CD4-positive, CD25-positive, alpha-beta regulatory T cell (primary cell): ENCODE measurements around the gene ATP6V0E1. TPM values are rescaled to one million over a fixed set of nuclear protein-coding genes. Genes with fewer than 3 reads are reported as not detected.

Source experiments
- ATAC-seq, 2 donors: fragments of 150-1000 bp; cut with Tn5 transposase; one replicate each; pipeline ENCODE4 v1.10.0; 2021; ENCODE audit warnings: low read depth in 2 of 2, moderate number of reproducible peaks in 2 of 2, moderate library complexity in 1 of 2
- DNase-seq, 3 donors: peaks; one replicate each; pipeline versions ENCODE4 v3.0.0 to v3.0.0-alpha.2; 2012 to 2022; ENCODE audit warnings: mixed read lengths in 1 of 3
- H3K27ac ChIP-seq: one replicate; pipeline ENCODE4 v1.7.0; 2013; ENCODE audit warnings: mild to moderate bottlenecking, low read length; ENCODE audit not compliant: insufficient read depth, poor library complexity, severe bottlenecking
- H3K27me3 ChIP-seq: one replicate; pipeline ENCODE4 v1.7.0; 2013; ENCODE audit warnings: low read length; ENCODE audit not compliant: control insufficient read depth, insufficient read depth
- H3K36me3 ChIP-seq: one replicate; pipeline ENCODE4 v1.7.0; 2013; ENCODE audit warnings: mild to moderate bottlenecking, low read length, moderate library complexity; ENCODE audit not compliant: control insufficient read depth, insufficient read depth
- H3K4me1 ChIP-seq: 2 replicates; pipeline ENCODE4 v1.7.0; 2013; ENCODE audit warnings: mild to moderate bottlenecking, low read length; ENCODE audit not compliant: insufficient read depth, control insufficient read depth, poor library complexity, severe bottlenecking
- H3K4me3 ChIP-seq: one replicate; pipeline ENCODE4 v1.7.0; 2013; ENCODE audit warnings: low read depth, mild to moderate bottlenecking, low read length, moderate library complexity
- H3K9me3 ChIP-seq, 2 experiments: 1 replicate in 1 of 2; 2 replicates in 1 of 2; pipeline ENCODE4 v1.7.0; 2013; ENCODE audit warnings: low read length in 2 of 2, mild to moderate bottlenecking in 1 of 2, moderate library complexity in 1 of 2; ENCODE audit not compliant: control insufficient read depth in 2 of 2
- H3K27ac Mint-ChIP-seq, 3 donors: one replicate each; pipeline ENCODE4 v1.8.0; 2020 to 2022; ENCODE audit warnings: mild to moderate bottlenecking in 3 of 3, mixed read lengths in 3 of 3, moderate library complexity in 2 of 3
- H3K27me3 Mint-ChIP-seq: one replicate; pipeline ENCODE4 v1.8.0; 2022; ENCODE audit warnings: mild to moderate bottlenecking, mixed read lengths
- H3K36me3 Mint-ChIP-seq: one replicate; pipeline ENCODE4 v1.8.0; 2020; ENCODE audit warnings: mixed read lengths
- H3K4me1 Mint-ChIP-seq, 4 donors: one replicate each; pipeline ENCODE4 v1.8.0; 2020 to 2022; ENCODE audit warnings: mixed read lengths in 4 of 4, mild to moderate bottlenecking in 1 of 4
- H3K4me3 Mint-ChIP-seq, 4 donors: one replicate each; pipeline ENCODE4 v1.8.0; 2020 to 2022; ENCODE audit warnings: mild to moderate bottlenecking in 4 of 4, mixed read lengths in 4 of 4, moderate library complexity in 3 of 4
- H3K9me3 Mint-ChIP-seq, 7 donors: one replicate each; pipeline ENCODE4 v1.8.0; 2020 to 2022; ENCODE audit warnings: mixed read lengths in 7 of 7, mild to moderate bottlenecking in 3 of 7, moderate library complexity in 2 of 7
- polyA plus RNA-seq, 4 donors: library from polyadenylated mRNA; unstranded; fragments of 300-500 nt; fragmentation: Illumina TruSeq; gene quantifications; one replicate each; pipeline ENCODE4 v1.2.3, GENCODE V29; 2021
- total RNA-seq: library from RNA; stranded (reverse); gene quantifications from one replicate; pipeline ENCODE4 v1.2.3, GENCODE V29; 2022

Gene ATP6V0E1
- total and polyA plus RNA-seq, 5 donors from 2014 or later: 106 to 691 (median 499) TPM

DNA sequence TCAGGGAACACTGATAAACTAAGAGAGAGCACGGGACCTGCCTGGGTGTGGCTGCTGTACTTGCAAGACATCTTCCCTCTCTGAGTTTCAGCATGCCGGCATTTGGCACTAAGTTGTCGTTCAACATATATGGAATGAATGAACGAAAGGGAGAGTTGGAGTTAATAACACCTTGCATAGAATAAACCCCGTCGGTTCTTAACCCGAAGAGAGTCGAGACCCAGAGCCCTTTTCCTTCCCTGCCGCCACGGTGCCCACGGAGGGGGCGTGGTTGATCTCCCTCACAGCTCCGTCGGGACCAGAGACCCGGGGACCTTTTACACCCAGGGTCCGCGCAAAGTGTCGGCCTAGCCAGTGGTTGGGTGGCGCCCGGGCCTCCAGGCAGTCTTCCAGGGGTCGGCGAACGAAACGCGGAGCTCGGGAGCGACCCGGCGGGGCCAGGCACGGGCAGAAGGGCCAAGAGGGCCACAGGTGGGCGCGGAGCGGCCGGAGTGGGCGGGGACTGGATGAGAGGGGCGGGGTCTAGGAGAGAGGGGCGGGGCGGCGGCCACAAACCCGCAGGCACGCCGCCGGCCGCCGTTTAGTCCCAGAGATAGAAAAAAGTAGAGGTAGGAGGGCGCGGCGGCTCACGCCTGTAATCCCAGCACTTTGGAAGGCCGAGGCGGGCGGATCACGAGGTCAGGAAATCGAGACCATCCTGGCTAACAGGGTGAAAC is 25.1 kb upstream of the ATP6V0E1 start:
- Mint-ChIP-seq H3K9me3 (no peaks in the 10 kb centered on the region), H3K4me1 (peaks cover 4 to 28% (median 21%) of the 10 kb centered on the region in 4 donors), H3K27ac (peak overlapping the region; percentile 97 to 98 (median 97)), H3K4me3 (peak overlapping the region; percentile 93 to 99 (median 98)), H3K27me3 (peaks cover 7% of the 10 kb centered on the region), H3K36me3 (peaks cover 8% of the 10 kb centered on the region)
- Histone ChIP-seq H3K4me3 (peak overlapping the region; percentile 66), H3K27me3 (no peaks in the 10 kb centered on the region), H3K36me3 (no peaks in the 10 kb centered on the region), H3K4me1 (peaks cover 18% of the 10 kb centered on the region), H3K9me3 (no peaks in the 10 kb centered on the region), H3K27ac (peak overlapping the region; percentile 80)
- ATAC-seq (peak; percentile 64 to 65), DNase-seq (peak; percentile 27 to 73 (median 55))

GRCh38 chr5:172959824-172960799 is 23.5 kb upstream of the ATP6V0E1 start:
- Mint-ChIP-seq H3K4me3 (peak overlapping the region; percentile 93 to 99 (median 98)), H3K27me3 (peaks cover 7% of the 10 kb centered on the region), H3K9me3 (no peaks in the 10 kb centered on the region), H3K27ac (peak overlapping the region; percentile 97 to 98 (median 97)), H3K4me1 (peaks cover 4 to 28% (median 18%) of the 10 kb centered on the region in 4 donors), H3K36me3 (peaks cover 13% of the 10 kb centered on the region)
- Histone ChIP-seq H3K4me3 (peak overlapping the region; percentile 91), H3K4me1 (peaks cover 18% of the 10 kb centered on the region), H3K27ac (peak overlapping the region; percentile 80), H3K9me3 (no peaks in the 10 kb centered on the region), H3K36me3 (peaks cover 2% of the 10 kb centered on the region), H3K27me3 (no peaks in the 10 kb centered on the region)
- ATAC-seq (no peak), DNase-seq (no peak)

DNA sequence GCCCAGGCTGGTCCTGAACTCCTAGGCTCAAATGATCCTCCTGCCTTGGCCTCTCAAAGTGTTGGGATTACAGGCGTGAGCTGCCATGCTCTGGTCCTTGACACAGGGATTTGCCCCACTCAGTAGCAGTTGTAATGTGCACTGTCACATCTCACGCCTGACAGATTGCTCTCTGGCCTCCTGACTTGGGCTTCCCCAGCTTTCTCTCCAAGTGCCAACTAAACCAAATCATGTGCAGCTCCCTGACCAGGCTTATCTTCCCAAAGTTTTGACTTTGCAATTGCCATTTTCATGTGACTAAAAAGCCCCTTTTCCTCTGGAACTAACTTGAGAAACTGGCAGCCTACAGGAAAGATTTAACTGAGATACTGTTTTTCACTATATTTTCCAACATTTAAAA is 13.7 kb upstream of the ATP6V0E1 start:
- ATAC-seq: no peak
- Histone ChIP-seq H3K27me3 (no peaks in the 10 kb centered on the region), H3K36me3 (peaks cover 19% of the 10 kb centered on the region), H3K9me3 (no peaks in the 10 kb centered on the region), H3K4me3 (no peak overlapping the region), H3K4me1 (no peaks in the 10 kb centered on the region), H3K27ac (no peak overlapping the region)
- H3K27ac Mint-ChIP-seq: no peak overlapping the region
- H3K27me3 Mint-ChIP-seq: no peaks in the 10 kb centered on the region
- H3K36me3 Mint-ChIP-seq: peaks cover 21% of the 10 kb centered on the region
- peaks cover 0 to 5% (median 1%) of the 10 kb centered on the region in 4 donors for H3K4me1 Mint-ChIP-seq
- DNase-seq: no peak
- H3K9me3 Mint-ChIP-seq: peaks cover 0 to 2% (median 0%) of the 10 kb centered on the region in 7 donors
- no peak overlapping the region for H3K4me3 Mint-ChIP-seq

GRCh38 chr5:172971482-172971881 is 12.1 kb upstream of the ATP6V0E1 start:
- no peak overlapping the region for H3K4me3 ChIP-seq
- Mint-ChIP-seq H3K36me3 (peaks cover 14% of the 10 kb centered on the region), H3K9me3 (no peaks in the 10 kb centered on the region), H3K4me1 (no peaks in the 10 kb centered on the region), H3K27me3 (no peaks in the 10 kb centered on the region), H3K4me3 (no peak overlapping the region), H3K27ac (no peak overlapping the region)
- no peaks in the 10 kb centered on the region for H3K4me1 ChIP-seq
- H3K9me3 ChIP-seq: no peaks in the 10 kb centered on the region
- DNase-seq (no peak), ATAC-seq (no peak)
- H3K27ac ChIP-seq: no peak overlapping the region
- H3K27me3 ChIP-seq: no peaks in the 10 kb centered on the region
- H3K36me3 ChIP-seq: peaks cover 14% of the 10 kb centered on the region

GRCh38 chr5:172972552-172972951 is 11.0 kb upstream of the ATP6V0E1 start:
- ATAC-seq (no peak), DNase-seq (no peak)
- Mint-ChIP-seq H3K9me3 (no peaks in the 10 kb centered on the region), H3K36me3 (peaks cover 14% of the 10 kb centered on the region), H3K27me3 (no peaks in the 10 kb centered on the region), H3K4me1 (no peaks in the 10 kb centered on the region), H3K27ac (no peak overlapping the region), H3K4me3 (no peak overlapping the region)
- no peak overlapping the region for H3K4me3 ChIP-seq
- H3K27me3 ChIP-seq: no peaks in the 10 kb centered on the region
- no peaks in the 10 kb centered on the region for H3K4me1 ChIP-seq
- H3K36me3 ChIP-seq: peaks cover 14% of the 10 kb centered on the region
- no peak overlapping the region for H3K27ac ChIP-seq
- no peaks in the 10 kb centered on the region for H3K9me3 ChIP-seq

- Mint-ChIP-seq H3K4me1 (no peaks in the 10 kb centered on the region), H3K27ac (no peak overlapping the region), H3K36me3 (peaks cover 11% of the 10 kb centered on the region), H3K4me3 (no peak overlapping the region), H3K9me3 (no peaks in the 10 kb centered on the region), H3K27me3 (no peaks in the 10 kb centered on the region)
- Histone ChIP-seq H3K4me1 (no peaks in the 10 kb centered on the region), H3K27me3 (no peaks in the 10 kb centered on the region), H3K27ac (no peak overlapping the region), H3K9me3 (no peaks in the 10 kb centered on the region), H3K36me3 (peaks cover 13% of the 10 kb centered on the region), H3K4me3 (no peak overlapping the region)
- DNase-seq (no peak), ATAC-seq (no peak)
Measured at GRCh38 chr5:172973127-172973916, 10.2 kb upstream of the ATP6V0E1 start.

- Mint-ChIP-seq H3K27ac (no peak overlapping the region), H3K27me3 (no peaks in the 10 kb centered on the region), H3K36me3 (peaks cover 8% of the 10 kb centered on the region), H3K4me3 (no peak overlapping the region), H3K4me1 (peaks cover 0 to 4% (median 4%) of the 10 kb centered on the region in 4 donors), H3K9me3 (no peaks in the 10 kb centered on the region)
- peaks cover 9% of the 10 kb centered on the region for H3K36me3 ChIP-seq
- DNase-seq (no peak), ATAC-seq (no peak)
- no peaks in the 10 kb centered on the region for H3K4me1 ChIP-seq
- no peaks in the 10 kb centered on the region for H3K27me3 ChIP-seq
- H3K4me3 ChIP-seq: no peak overlapping the region
- H3K9me3 ChIP-seq: no peaks in the 10 kb centered on the region
- no peak overlapping the region for H3K27ac ChIP-seq
Measured at GRCh38 chr5:172973931-172974330, 9.6 kb upstream of the ATP6V0E1 start.
